Upper lobe of left lung (tissue), 6 donors: ENCODE data around the gene STAC3. TPM values are rescaled to one million over a fixed set of nuclear protein-coding genes. Genes with fewer than 3 reads are reported as not detected.
A peak's percentile ranks its signal among the peaks of the same experiment; 100 is the strongest.

Experiments used
- ATAC-seq, 2 donors: fragments of 200-7000 bp; cut with Tn5 transposase; one replicate each; pipeline ENCODE4 v1.9.1; 2022; ENCODE audit warnings: mild to moderate bottlenecking in 2 of 2, moderate library complexity in 2 of 2; ENCODE audit not compliant: low FRiP score in 2 of 2
- DNase-seq, 2 donors: peaks; one replicate each; pipeline ENCODE4 v3.0.0-alpha.2; 2019 to 2020
- H3K27ac ChIP-seq, 4 donors: fragments of 200-600 bp; sonication (generic); one replicate each; pipeline ENCODE4 v1.5.1; 2016 to 2019
- H3K27me3 ChIP-seq, 4 donors: fragments of 200-600 bp; sonication (generic); one replicate each; pipeline ENCODE4 v1.5.1; 2017 to 2019
- H3K36me3 ChIP-seq, 4 donors: fragments of 200-600 bp; sonication (generic); one replicate each; pipeline ENCODE4 v1.5.1; 2016 to 2019
- H3K4me1 ChIP-seq, 4 donors: fragments of 200-600 bp; sonication (generic); one replicate each; pipeline ENCODE4 v1.5.1; 2018 to 2019
- H3K4me3 ChIP-seq, 4 donors: fragments of 200-600 bp; sonication (generic); one replicate each; pipeline ENCODE4 v1.5.1; 2017 to 2019; ENCODE audit warnings: mild to moderate bottlenecking in 2 of 4, moderate library complexity in 1 of 4
- H3K9me3 ChIP-seq, 4 donors: fragments of 200-600 bp; sonication (generic); one replicate each; pipeline ENCODE4 v1.5.1; 2018 to 2019
- EP300 ChIP-seq, 4 donors: sonication (generic); formaldehyde crosslinking; IDR thresholded peaks; one replicate each; pipeline ENCODE4 v1.5.1; 2017; ENCODE audit warnings: antibody characterized with exemption in 4 of 4, control low read depth in 2 of 4
- POLR2A ChIP-seq, 4 donors: fragments of 450-650 bp; IDR thresholded peaks; one replicate each; pipeline ENCODE4 v1.5.1; 2016 to 2017; ENCODE audit warnings: antibody characterized with exemption in 4 of 4, mild to moderate bottlenecking in 2 of 4
- POLR2AphosphoS5 ChIP-seq, 2 donors: sonication (generic); formaldehyde crosslinking; IDR thresholded peaks; one replicate each; pipeline ENCODE4 v1.5.1; 2017; ENCODE audit warnings: antibody characterized with exemption in 2 of 2
- WGBS, 2 donors: methylation state at CpG; one replicate each; pipeline ENCODE4 v1.1.5; 2017 to 2018; 5-methylcytosine and 5-hydroxymethylcytosine counted together
- total RNA-seq, 6 donors: library from RNA; depleted of rRNA in 4 of 6; stranded (reverse); fragments of >200 nt in 4 of 6; gene quantifications; one replicate each; pipeline versions ENCODE4 v1.1.0 to v1.2.1, GENCODE V29; 2016 to 2021
- TF ChIP-seq, protein P1 (sequence below), 6 experiments: fragments of 450-650 bp in 4 of 6; fragments of 200-600 bp in 2 of 6; sonication (generic) in 2 of 6; IDR thresholded peaks; one replicate each; pipeline ENCODE4 v1.5.1; 2016 to 2019; ENCODE audit warnings: antibody characterized with exemption in 6 of 6
- donor health status: DM: no; HTN: no; CAD: no; lungs with moderate emphysema.
- donor health status: DM: no; HTN: yes; CAD: no; lungs with severe emphysema.

Gene STAC3
- total RNA-seq, 6 donors from 2014 or later, result 4.3 to 10.5 (median 5.6) TPM

DNA sequence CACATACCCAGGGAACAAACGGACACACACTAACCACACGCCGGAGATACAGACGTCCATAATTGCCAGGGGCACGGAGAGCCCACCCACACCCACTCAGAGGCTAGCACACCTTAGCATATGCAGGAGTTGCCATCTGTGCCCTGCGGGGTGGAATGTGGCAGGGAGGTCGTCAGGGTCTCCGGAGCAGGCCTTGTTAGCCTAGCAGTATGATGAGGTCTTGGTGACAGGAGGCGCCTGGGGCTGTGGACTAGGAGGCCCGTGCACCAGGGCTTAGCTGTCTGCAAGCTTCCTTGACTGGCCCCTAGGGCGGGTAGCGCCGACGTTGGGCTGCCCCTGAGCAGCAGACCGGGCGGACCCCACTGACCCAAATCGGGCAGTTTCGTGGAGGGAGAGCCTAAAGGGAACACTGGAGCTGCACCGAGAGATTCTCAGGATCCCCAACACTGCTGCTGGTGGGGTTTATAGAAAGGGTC lies 10.0 kb downstream of the STAC3 start:
- no peaks in the 10 kb centered on the region for H3K36me3 ChIP-seq
- WGBS, 2 donors, result 10% methylated on average over 19 of the region's 19 CpGs; no CpG with 5 or more reads in 1 of the 2 donors
- H3K27me3 ChIP-seq, result peaks cover 2 to 61% (median 39%) of the 10 kb centered on the region in 4 donors
- DNase-seq (no peak), ATAC-seq (no peak)
- H3K4me1 ChIP-seq, result peaks cover 59 to 67% (median 62%) of the 10 kb centered on the region in 4 donors
- no peaks in the 10 kb centered on the region for H3K9me3 ChIP-seq
- H3K4me3 ChIP-seq, result peak overlapping the region in 2 of 4 donors; percentile 53 to 58
- TF ChIP-seq POLR2AphosphoS5 (IDR thresholded peaks at IDR 0.05) (no peak), POLR2A (IDR thresholded peaks at IDR 0.05) (no peak), EP300 (IDR thresholded peaks at IDR 0.05) (no peak)
- TF ChIP-seq, protein P1, sequence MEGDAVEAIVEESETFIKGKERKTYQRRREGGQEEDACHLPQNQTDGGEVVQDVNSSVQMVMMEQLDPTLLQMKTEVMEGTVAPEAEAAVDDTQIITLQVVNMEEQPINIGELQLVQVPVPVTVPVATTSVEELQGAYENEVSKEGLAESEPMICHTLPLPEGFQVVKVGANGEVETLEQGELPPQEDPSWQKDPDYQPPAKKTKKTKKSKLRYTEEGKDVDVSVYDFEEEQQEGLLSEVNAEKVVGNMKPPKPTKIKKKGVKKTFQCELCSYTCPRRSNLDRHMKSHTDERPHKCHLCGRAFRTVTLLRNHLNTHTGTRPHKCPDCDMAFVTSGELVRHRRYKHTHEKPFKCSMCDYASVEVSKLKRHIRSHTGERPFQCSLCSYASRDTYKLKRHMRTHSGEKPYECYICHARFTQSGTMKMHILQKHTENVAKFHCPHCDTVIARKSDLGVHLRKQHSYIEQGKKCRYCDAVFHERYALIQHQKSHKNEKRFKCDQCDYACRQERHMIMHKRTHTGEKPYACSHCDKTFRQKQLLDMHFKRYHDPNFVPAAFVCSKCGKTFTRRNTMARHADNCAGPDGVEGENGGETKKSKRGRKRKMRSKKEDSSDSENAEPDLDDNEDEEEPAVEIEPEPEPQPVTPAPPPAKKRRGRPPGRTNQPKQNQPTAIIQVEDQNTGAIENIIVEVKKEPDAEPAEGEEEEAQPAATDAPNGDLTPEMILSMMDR (IDR thresholded peaks at IDR 0.05), result no peak
- no peak overlapping the region for H3K27ac ChIP-seq

DNA sequence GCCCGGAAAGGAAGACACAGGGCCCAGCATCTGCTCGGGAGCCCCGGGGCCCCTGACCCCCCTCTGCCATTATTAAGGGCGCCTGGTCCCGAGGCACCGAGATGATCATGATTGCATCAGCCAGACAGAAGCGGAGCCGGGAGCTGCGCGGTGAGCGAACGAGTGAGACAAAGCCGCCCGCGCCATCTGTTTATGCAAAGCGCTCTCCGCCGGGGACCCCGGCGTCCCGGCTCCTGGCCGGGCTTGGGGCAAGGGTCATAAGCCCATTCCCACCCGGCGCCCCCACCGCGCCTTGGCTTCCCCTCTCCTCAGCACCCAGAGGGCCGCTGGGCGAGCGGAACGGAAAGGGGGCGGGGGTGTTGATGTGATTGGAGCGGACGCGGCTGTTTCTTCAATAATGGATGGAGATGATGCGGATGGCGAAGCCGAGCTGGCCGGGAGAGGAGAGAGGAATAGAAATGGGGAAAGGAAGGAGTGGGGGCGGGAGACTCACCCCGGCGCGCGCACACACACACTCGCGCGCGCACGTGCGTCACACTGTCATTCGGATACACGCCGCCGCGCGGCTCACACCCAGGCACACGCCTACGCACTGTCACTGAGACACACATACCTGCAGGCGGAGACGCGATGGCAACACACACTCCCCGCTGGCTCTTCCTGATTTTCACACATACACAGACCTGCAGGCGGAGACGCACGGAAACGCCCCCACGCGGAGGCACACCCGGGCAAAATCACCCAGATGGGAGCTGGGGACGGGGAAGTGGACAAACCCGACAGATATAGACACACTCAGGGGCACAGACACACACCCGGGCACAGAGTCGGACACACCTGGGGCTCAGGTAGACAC lies 10.7 kb downstream of the STAC3 start:
- TF ChIP-seq, protein P1 (IDR thresholded peaks at IDR 0.05), result peak in 1 of 6 experiments; percentile 14
- TF ChIP-seq EP300 (IDR thresholded peaks at IDR 0.05) (no peak), POLR2A (IDR thresholded peaks at IDR 0.05) (no peak), POLR2AphosphoS5 (IDR thresholded peaks at IDR 0.05) (no peak)
- Histone ChIP-seq H3K4me3 (peak overlapping the region; percentile 43 to 58 (median 51)), H3K36me3 (peaks cover 0 to under 1% (median 0%) of the 10 kb centered on the region in 4 donors), H3K4me1 (peaks cover 59 to 67% (median 62%) of the 10 kb centered on the region in 4 donors), H3K27me3 (peaks cover 2 to 61% (median 39%) of the 10 kb centered on the region in 4 donors), H3K27ac (peak overlapping the region in 1 of 4 donors; percentile 20), H3K9me3 (no peaks in the 10 kb centered on the region)
- ATAC-seq (peak in 1 of 2 donors; percentile 5), DNase-seq (peak; percentile 48 to 89)
- WGBS, 2 donors, result 0 to 2% methylated on average over 39 to 72 of the region's 72 CpGs

GRCh38 chr12:57239587-57240065 lies 11.4 kb downstream of the STAC3 start:
- Histone ChIP-seq H3K4me1 (peaks cover 59 to 67% (median 62%) of the 10 kb centered on the region in 4 donors), H3K4me3 (peak overlapping the region in 3 of 4 donors; percentile 43 to 58 (median 53)), H3K27me3 (peaks cover 0 to 61% (median 39%) of the 10 kb centered on the region in 4 donors), H3K36me3 (peaks cover 0 to 7% (median 3%) of the 10 kb centered on the region in 4 donors), H3K9me3 (no peaks in the 10 kb centered on the region), H3K27ac (peak overlapping the region in 1 of 4 donors; percentile 20)
- DNase-seq (no peak), ATAC-seq (no peak)
- 3 to 4% methylated on average over 12 to 14 of the region's 14 CpGs for WGBS, 2 donors
- TF ChIP-seq POLR2A (IDR thresholded peaks at IDR 0.05) (no peak), POLR2AphosphoS5 (IDR thresholded peaks at IDR 0.05) (no peak), EP300 (IDR thresholded peaks at IDR 0.05) (no peak)
- TF ChIP-seq, protein P1 (IDR thresholded peaks at IDR 0.05), result no peak

- H3K9me3 ChIP-seq, result no peaks in the 10 kb centered on the region
- H3K4me1 ChIP-seq, result peaks cover 59 to 69% (median 62%) of the 10 kb centered on the region in 4 donors
- 4% methylated on average over 21 of the region's 47 CpGs for WGBS, 2 donors
- DNase-seq, result peak; percentile 91 to 98
- no peak for TF ChIP-seq POLR2A (IDR thresholded peaks at IDR 0.05)
- TF ChIP-seq POLR2AphosphoS5 (IDR thresholded peaks at IDR 0.05), result peak in 1 of 2 donors; percentile 24
- TF ChIP-seq, protein P1 (IDR thresholded peaks at IDR 0.05), result peak; percentile 100
- H3K4me3 ChIP-seq, result peak overlapping the region; percentile 28 to 58 (median 42)
- H3K27ac ChIP-seq, result peak overlapping the region in 2 of 4 donors; percentile 13 to 17
- H3K36me3 ChIP-seq, result peaks cover 0 to 12% (median 8%) of the 10 kb centered on the region in 4 donors
- ATAC-seq, result peak; percentile 93 to 95
- H3K27me3 ChIP-seq, result peaks cover 0 to 60% (median 39%) of the 10 kb centered on the region in 4 donors
Measured at GRCh38 chr12:57238854-57239554, 12.0 kb downstream of the STAC3 start.
